Limb (tissue), 2 donors: ENCODE results near the gene CDH4.

Experiments
- DNase-seq, 2 donors: peaks; one replicate each; pipeline ENCODE4 v3.0.0-alpha.2; 2016; ENCODE audit errors: extremely low spot score in 2 of 2

CDH4 gene

GRCh38 chr20:61325718-61326117 lies 73.7 kb downstream of the CDH4 start:
- DNase-seq: no peak

- peak in 1 of 2 donors; percentile 8 for DNase-seq
Measured at GRCh38 chr20:61328911-61329558, 77.0 kb downstream of the CDH4 start.

GRCh38 chr20:61330441-61330840 lies 78.4 kb downstream of the CDH4 start:
- no peak for DNase-seq

- peak in 1 of 2 donors; percentile 71 for DNase-seq
Measured at GRCh38 chr20:61331543-61331942, 79.5 kb downstream of the CDH4 start.

GRCh38 chr20:61332016-61332975 lies 80.2 kb downstream of the CDH4 start:
- no peak for DNase-seq

- no peak for DNase-seq
Measured at GRCh38 chr20:61333484-61334108, 81.5 kb downstream of the CDH4 start.

GRCh38 chr20:61340157-61340556 lies 88.1 kb downstream of the CDH4 start:
- DNase-seq: no peak

GRCh38 chr20:61341605-61342004 lies 89.5 kb downstream of the CDH4 start:
- DNase-seq: no peak

GRCh38 chr20:61343934-61344333 lies 91.9 kb downstream of the CDH4 start:
- DNase-seq: no peak

- DNase-seq: no peak
Measured at GRCh38 chr20:61345656-61346055, 93.6 kb downstream of the CDH4 start.

GRCh38 chr20:61346996-61347395 lies 94.9 kb downstream of the CDH4 start:
- DNase-seq: no peak

- DNase-seq: no peak
Measured at GRCh38 chr20:61347443-61347842, 95.4 kb downstream of the CDH4 start.

- no peak for DNase-seq
Measured at GRCh38 chr20:61349447-61350165, 97.5 kb downstream of the CDH4 start.

- no peak for DNase-seq
Measured at GRCh38 chr20:61350500-61351250, 98.6 kb downstream of the CDH4 start.

- no peak for DNase-seq
Measured at GRCh38 chr20:61352346-61353260, 100.5 kb downstream of the CDH4 start.

- no peak for DNase-seq
Measured at GRCh38 chr20:61353261-61354000, 101.4 kb downstream of the CDH4 start.

- no peak for DNase-seq
Measured at GRCh38 chr20:61354001-61354390, 101.9 kb downstream of the CDH4 start.

- DNase-seq: no peak
Measured at GRCh38 chr20:61354501-61354900, 102.4 kb downstream of the CDH4 start.

GRCh38 chr20:61354901-61355495 lies 102.9 kb downstream of the CDH4 start:
- no peak for DNase-seq
